GM13977 (cell line): ENCODE measurements around the gene ACER3.

ENCODE experiments used
- DNase-seq: peaks from one replicate; pipeline ENCODE4 v3.0.0; 2012; ENCODE audit warnings: low spot score
- CTCF ChIP-seq: IDR thresholded peaks from 2 replicates; pipeline ENCODE4 v1.5.1; 2012; ENCODE audit warnings: mild to moderate bottlenecking, control low read depth; ENCODE audit not compliant: insufficient read depth; ENCODE audit errors: extremely low read depth, missing control alignments
- in situ Hi-C: fragments of 300-500 bp; cut with MboI; formaldehyde crosslinking; loops from one replicate; pipeline ENCODE4 v1.12.0; 2022; ENCODE audit warnings: low sequenced_read_pairs, low pct_unique_long_range_greater_than_20kb, mixed read lengths, inconsistent platforms; ENCODE audit not compliant: unreplicated experiment

The ACER3 gene

GRCh38 chr11:77030834-77031414, 170.2 kb downstream of the ACER3 start:
- no peak for DNase-seq
- TF ChIP-seq CTCF: no peak
- in situ Hi-C loops: loop anchor here (25.0 kb wide), 1 partner anchor 219 kb away; no protein-coding TSS in a partner anchor

DNA sequence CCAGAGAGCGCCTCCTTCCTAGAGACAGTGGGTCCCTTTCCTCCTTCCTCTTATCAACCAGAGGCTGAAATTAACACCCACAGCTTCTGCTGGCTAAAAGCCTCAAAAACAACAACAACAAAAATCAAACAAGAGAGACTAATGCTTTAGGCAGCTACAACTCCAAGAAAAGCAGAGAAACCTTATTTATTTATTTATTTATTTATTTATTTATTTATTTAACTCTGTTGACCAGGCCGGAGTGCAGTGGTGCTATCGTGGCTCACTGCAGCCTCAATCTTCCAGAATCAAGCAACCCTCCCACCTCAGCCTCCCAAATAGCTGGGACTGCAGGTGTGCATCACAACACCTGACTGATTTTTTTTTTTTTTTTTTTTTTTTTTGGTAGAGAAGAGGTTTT, 170.9 kb downstream of the ACER3 start:
- TF ChIP-seq CTCF: no peak
- DNase-seq: no peak
- in situ Hi-C loops: loop anchor here (25.0 kb wide), 1 partner anchor 219 kb away; no protein-coding TSS in a partner anchor

- in situ Hi-C loops: loop anchor here (25.0 kb wide), 1 partner anchor 223 kb away; no protein-coding TSS in a partner anchor
- TF ChIP-seq CTCF: no peak
- no peak for DNase-seq
Measured at GRCh38 chr11:77035039-77035438, 174.3 kb downstream of the ACER3 start.

GRCh38 chr11:77035580-77035979, 174.9 kb downstream of the ACER3 start:
- in situ Hi-C loops: loop anchor here (25.0 kb wide), 1 partner anchor 223 kb away; no protein-coding TSS in a partner anchor
- no peak for TF ChIP-seq CTCF
- no peak for DNase-seq

DNA sequence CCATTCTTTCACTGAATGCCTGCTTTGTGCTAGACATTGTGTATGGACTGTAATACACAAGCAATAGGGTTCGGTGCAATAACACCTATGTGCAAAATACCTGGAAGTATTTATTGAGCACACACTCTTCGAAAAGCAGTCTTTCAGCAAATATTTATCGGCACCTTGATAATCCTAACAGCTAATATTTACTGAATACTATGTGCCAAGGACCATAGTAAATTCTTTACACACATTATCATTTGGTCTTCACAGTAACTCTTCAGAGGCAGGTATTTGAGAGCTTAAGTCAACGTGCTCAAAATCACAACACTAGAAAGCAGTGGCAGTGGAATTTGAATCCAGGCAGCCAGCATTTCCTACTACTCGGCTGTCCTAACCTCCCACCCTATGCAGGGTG, 175.7 kb downstream of the ACER3 start:
- TF ChIP-seq CTCF: no peak
- in situ Hi-C loops: loop anchor here (25.0 kb wide), 1 partner anchor 224 kb away; no protein-coding TSS in a partner anchor
- DNase-seq: no peak

DNA sequence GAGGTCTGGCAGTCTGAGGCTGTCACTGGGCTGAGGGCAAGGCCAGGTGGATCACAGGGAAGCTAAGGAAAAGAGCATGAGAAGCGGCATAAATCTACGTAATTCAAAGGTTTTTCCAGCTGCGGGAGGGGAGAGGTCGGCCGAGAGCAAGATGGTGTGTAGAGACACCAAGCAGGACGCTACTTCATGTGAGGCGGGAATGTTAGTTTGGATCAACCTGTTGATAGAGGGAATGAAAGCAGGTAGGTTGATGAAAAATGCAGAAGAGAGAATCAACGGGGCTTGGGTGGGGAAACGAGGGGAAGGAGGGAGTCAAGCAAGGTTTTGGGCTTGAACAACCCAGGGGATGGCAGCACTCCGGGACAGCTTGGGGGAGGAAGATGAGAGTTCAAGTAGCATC, 176.3 kb downstream of the ACER3 start:
- no peak for TF ChIP-seq CTCF
- in situ Hi-C loops: loop anchor here (25.0 kb wide), 1 partner anchor 225 kb away; no protein-coding TSS in a partner anchor
- no peak for DNase-seq
